ENCODE results near the gene MDM1.

- TF ChIP-seq, protein P1, sequence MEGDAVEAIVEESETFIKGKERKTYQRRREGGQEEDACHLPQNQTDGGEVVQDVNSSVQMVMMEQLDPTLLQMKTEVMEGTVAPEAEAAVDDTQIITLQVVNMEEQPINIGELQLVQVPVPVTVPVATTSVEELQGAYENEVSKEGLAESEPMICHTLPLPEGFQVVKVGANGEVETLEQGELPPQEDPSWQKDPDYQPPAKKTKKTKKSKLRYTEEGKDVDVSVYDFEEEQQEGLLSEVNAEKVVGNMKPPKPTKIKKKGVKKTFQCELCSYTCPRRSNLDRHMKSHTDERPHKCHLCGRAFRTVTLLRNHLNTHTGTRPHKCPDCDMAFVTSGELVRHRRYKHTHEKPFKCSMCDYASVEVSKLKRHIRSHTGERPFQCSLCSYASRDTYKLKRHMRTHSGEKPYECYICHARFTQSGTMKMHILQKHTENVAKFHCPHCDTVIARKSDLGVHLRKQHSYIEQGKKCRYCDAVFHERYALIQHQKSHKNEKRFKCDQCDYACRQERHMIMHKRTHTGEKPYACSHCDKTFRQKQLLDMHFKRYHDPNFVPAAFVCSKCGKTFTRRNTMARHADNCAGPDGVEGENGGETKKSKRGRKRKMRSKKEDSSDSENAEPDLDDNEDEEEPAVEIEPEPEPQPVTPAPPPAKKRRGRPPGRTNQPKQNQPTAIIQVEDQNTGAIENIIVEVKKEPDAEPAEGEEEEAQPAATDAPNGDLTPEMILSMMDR (conservative IDR thresholded peaks at IDR 0.05), result no peak
- no peak for TF ChIP-seq EZH2 (IDR thresholded peaks at IDR 0.05; ENCODE audit: low read depth)
These were observed 28.3 kb downstream of the MDM1 start for GRCh38 chr12:68303850-68304249.
